IPS-20b (cell line): ENCODE data around the gene FPR1.
A peak's percentile ranks its signal among the peaks of the same experiment; 100 is the strongest.

Experiments used
- H3K27ac ChIP-seq: one replicate; pipeline ENCODE4 v1.5.1; 2013; ENCODE audit warnings: low read length
- H3K27me3 ChIP-seq: 2 replicates; pipeline ENCODE4 v1.6.1; 2013; ENCODE audit warnings: mild to moderate bottlenecking, low read length, inconsistent platforms; ENCODE audit not compliant: insufficient read depth
- H3K36me3 ChIP-seq: 2 replicates; pipeline ENCODE4 v1.6.1; 2013; ENCODE audit warnings: low read depth, mild to moderate bottlenecking, inconsistent platforms, low read length, moderate library complexity; ENCODE audit not compliant: insufficient read depth
- H3K4me1 ChIP-seq: 2 replicates; pipeline ENCODE4 v1.6.1; 2013; ENCODE audit warnings: mild to moderate bottlenecking, control low read depth, inconsistent platforms, low read length, moderate library complexity; ENCODE audit not compliant: insufficient read depth
- H3K4me3 ChIP-seq: 2 replicates; pipeline ENCODE4 v1.5.1; 2013; ENCODE audit warnings: mild to moderate bottlenecking, low read length, inconsistent platforms
- H3K9ac ChIP-seq: 2 replicates; pipeline ENCODE4 v1.6.1; 2013; ENCODE audit warnings: low read depth, mild to moderate bottlenecking, inconsistent platforms, low read length, moderate library complexity
- H3K9me3 ChIP-seq: 2 replicates; pipeline ENCODE4 v1.6.1; 2013; ENCODE audit warnings: mild to moderate bottlenecking, low read depth, low read length, inconsistent platforms; ENCODE audit not compliant: insufficient read depth

The FPR1 gene

DNA sequence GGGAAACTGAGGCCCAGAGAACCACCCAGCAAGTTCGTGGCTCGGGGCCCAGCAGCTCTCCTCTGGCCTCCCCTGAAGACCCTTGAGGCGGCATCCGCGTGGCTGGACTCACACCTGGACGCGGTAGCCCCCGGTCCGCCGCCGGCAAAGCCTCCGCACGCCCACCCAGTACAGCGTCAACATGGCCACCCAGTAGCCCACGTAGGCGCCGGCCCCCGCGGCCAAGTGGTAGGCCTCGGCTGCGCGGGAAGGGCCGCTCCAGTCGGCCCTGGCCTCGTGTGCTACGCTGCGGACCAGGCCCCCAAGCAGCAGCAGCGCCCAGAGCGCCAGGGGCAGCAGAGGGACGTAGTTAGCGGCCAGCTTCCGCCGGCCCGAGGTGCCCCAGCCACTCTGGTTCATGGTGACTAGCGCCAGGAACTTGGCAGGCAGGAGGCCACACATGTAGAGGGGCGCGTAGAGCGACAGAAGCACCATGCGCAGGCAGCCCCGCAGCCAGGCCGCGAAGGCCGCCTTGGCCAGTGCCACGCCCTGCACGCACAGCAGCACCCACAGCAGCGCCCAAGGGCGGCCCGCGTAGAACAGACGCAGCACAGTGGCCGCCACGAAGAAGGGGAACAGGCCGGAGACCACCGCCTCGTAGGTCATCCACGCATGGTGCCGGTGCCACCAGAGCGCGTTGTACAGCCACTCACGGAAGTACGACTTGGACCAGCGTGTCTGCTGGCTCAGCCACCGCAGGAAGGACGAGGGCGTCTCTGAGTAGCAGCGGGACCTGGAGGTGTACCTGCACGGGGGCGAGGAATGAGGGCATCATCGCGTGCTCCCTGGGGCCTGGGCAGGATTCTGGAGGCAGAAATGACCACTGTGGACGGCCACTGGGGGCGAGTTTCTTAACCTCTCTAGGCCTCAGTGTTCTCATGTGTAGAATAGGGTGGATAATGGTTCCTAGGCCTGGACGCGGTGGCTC is 38.1 kb downstream of the FPR1 start:
- no peak overlapping the region for H3K4me3 ChIP-seq
- no peaks in the 10 kb centered on the region for H3K9me3 ChIP-seq
- H3K9ac ChIP-seq, result no peak overlapping the region
- H3K36me3 ChIP-seq, result no peaks in the 10 kb centered on the region
- no peaks in the 10 kb centered on the region for H3K4me1 ChIP-seq
- no peak overlapping the region for H3K27ac ChIP-seq
- peaks cover 43% of the 10 kb centered on the region for H3K27me3 ChIP-seq

DNA sequence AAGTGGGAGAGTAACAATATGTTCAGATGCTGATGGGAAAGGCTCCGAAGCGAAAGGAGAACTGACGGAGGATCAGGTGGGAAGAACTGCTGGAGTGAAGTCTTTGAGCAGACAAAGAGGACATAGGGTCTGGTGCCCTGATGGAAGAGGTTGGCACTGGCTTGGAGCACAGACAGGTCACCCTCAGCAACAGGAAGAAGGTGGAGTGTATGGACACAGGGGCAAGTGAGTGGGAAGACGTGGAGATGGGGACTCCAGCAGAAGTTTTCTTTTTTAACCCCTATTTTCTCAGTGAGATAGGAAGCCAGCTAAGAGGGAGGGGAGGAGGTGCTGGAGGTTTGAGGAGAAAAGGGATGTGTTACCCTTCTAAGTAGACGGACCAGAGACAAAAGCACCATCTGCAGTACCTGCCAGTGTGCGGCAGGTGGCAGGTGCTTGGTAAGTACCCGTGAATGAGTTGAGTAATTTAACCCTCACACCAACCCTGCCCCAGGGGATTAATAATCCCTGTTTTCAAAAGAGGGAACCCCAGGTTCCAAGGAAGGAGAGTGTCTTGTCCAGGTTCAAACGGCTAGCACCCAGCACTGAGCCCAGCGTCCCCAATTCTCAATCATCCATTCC is 39.1 kb downstream of the FPR1 start:
- no peak overlapping the region for H3K4me3 ChIP-seq
- no peaks in the 10 kb centered on the region for H3K4me1 ChIP-seq
- no peak overlapping the region for H3K27ac ChIP-seq
- H3K27me3 ChIP-seq, result peaks cover 33% of the 10 kb centered on the region
- no peaks in the 10 kb centered on the region for H3K36me3 ChIP-seq
- no peaks in the 10 kb centered on the region for H3K9me3 ChIP-seq
- H3K9ac ChIP-seq, result no peak overlapping the region

DNA sequence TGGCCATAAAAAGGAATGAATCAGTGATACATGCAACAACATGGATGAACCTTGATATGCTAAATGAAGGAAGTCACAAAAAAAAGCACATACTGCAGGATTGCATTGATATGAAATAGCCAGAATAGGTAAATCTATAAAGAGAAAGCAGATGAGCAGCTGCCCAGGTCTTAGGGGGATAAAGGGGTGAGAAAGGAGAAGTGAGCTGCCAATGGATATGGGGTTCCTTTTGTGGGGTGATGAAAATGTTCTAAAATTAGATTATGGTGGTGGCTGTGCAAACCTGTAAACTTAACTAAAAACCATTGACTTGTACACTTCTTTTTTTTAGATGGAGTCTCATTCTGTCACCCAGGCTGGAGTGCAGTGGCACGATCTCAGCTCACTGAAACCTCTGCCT is 40.0 kb downstream of the FPR1 start:
- Histone ChIP-seq H3K27ac (no peak overlapping the region), H3K4me1 (no peaks in the 10 kb centered on the region), H3K9me3 (no peaks in the 10 kb centered on the region), H3K27me3 (peaks cover 24% of the 10 kb centered on the region), H3K4me3 (no peak overlapping the region), H3K9ac (no peak overlapping the region), H3K36me3 (no peaks in the 10 kb centered on the region)

- Histone ChIP-seq H3K36me3 (peaks cover 10% of the 10 kb centered on the region), H3K27me3 (peaks cover 18% of the 10 kb centered on the region), H3K9ac (no peak overlapping the region), H3K4me1 (no peaks in the 10 kb centered on the region), H3K4me3 (no peak overlapping the region), H3K27ac (no peak overlapping the region), H3K9me3 (no peaks in the 10 kb centered on the region)
Observed at GRCh38 chr19:51710163-51710562, 41.5 kb downstream of the FPR1 start.

DNA sequence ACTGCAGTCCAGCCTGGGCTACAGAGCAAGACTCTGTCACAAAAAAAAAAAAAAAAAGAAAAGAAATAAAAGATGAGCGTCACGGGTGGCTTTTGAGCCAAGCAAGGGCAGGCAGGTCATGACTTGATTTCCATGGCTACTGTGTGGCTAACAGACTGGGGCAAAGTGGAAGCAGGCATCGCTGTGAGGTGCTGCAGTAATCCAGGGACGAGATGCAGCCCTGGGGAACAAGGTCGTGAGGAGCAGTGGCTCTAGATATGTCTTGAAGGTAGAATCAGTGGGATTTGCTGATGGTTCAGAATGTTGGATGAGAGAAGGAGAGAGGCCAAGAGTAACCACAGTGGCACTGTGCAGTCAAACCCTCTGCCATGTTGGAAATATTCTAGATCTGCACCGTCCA is 42.1 kb downstream of the FPR1 start:
- H3K4me1 ChIP-seq, result no peaks in the 10 kb centered on the region
- no peaks in the 10 kb centered on the region for H3K9me3 ChIP-seq
- peaks cover 18% of the 10 kb centered on the region for H3K27me3 ChIP-seq
- H3K4me3 ChIP-seq, result no peak overlapping the region
- H3K27ac ChIP-seq, result no peak overlapping the region
- no peak overlapping the region for H3K9ac ChIP-seq
- H3K36me3 ChIP-seq, result peaks cover 13% of the 10 kb centered on the region

DNA sequence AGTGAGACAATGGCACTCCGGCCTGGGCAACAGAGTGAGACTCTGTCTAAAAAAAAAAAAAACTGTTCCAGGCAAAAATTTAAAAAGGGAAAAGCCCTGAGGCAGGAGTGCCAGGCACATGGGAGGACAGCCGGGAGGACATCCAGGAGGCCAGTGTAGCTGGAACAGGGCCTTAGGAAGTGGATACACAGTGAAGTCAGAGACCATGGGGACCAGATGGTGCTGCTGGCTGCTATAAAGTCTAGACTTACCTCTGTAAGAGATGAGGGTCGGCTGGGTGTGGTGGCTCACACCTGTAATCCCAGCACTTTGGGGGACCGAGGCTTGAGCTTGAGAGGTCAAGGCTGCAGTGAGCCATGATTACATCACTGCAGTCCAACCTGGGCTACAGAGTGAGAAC is 42.9 kb downstream of the FPR1 start:
- H3K4me3 ChIP-seq, result no peak overlapping the region
- H3K27ac ChIP-seq, result no peak overlapping the region
- no peaks in the 10 kb centered on the region for H3K9me3 ChIP-seq
- H3K9ac ChIP-seq, result no peak overlapping the region
- H3K36me3 ChIP-seq, result peaks cover 13% of the 10 kb centered on the region
- peaks cover 18% of the 10 kb centered on the region for H3K27me3 ChIP-seq
- no peaks in the 10 kb centered on the region for H3K4me1 ChIP-seq

GRCh38 chr19:51706885-51707284 is 44.8 kb downstream of the FPR1 start:
- Histone ChIP-seq H3K27ac (no peak overlapping the region), H3K9ac (no peak overlapping the region), H3K9me3 (no peaks in the 10 kb centered on the region), H3K27me3 (peaks cover 25% of the 10 kb centered on the region), H3K4me1 (peaks cover 5% of the 10 kb centered on the region; the same call in 1 of the 2 replicates), H3K4me3 (no peak overlapping the region), H3K36me3 (peaks cover 13% of the 10 kb centered on the region)

- Histone ChIP-seq H3K4me1 (peaks cover 8% of the 10 kb centered on the region; the same call in 1 of the 2 replicates), H3K27ac (no peak overlapping the region), H3K36me3 (peaks cover 13% of the 10 kb centered on the region), H3K27me3 (peaks cover 23% of the 10 kb centered on the region), H3K4me3 (no peak overlapping the region), H3K9me3 (no peaks in the 10 kb centered on the region), H3K9ac (no peak overlapping the region)
Observed at GRCh38 chr19:51706296-51706695, 45.4 kb downstream of the FPR1 start.

- Histone ChIP-seq H3K9ac (peak overlapping the region; percentile 89; the same call in 1 of the 2 replicates), H3K4me1 (peaks cover 8% of the 10 kb centered on the region; the same call in 1 of the 2 replicates), H3K27ac (no peak overlapping the region), H3K27me3 (peaks cover 8% of the 10 kb centered on the region; the same call in 1 of the 2 replicates), H3K36me3 (peaks cover 13% of the 10 kb centered on the region), H3K4me3 (peak overlapping the region; percentile 82), H3K9me3 (no peaks in the 10 kb centered on the region)
Observed at GRCh38 chr19:51704626-51705025, 47.1 kb downstream of the FPR1 start.

DNA sequence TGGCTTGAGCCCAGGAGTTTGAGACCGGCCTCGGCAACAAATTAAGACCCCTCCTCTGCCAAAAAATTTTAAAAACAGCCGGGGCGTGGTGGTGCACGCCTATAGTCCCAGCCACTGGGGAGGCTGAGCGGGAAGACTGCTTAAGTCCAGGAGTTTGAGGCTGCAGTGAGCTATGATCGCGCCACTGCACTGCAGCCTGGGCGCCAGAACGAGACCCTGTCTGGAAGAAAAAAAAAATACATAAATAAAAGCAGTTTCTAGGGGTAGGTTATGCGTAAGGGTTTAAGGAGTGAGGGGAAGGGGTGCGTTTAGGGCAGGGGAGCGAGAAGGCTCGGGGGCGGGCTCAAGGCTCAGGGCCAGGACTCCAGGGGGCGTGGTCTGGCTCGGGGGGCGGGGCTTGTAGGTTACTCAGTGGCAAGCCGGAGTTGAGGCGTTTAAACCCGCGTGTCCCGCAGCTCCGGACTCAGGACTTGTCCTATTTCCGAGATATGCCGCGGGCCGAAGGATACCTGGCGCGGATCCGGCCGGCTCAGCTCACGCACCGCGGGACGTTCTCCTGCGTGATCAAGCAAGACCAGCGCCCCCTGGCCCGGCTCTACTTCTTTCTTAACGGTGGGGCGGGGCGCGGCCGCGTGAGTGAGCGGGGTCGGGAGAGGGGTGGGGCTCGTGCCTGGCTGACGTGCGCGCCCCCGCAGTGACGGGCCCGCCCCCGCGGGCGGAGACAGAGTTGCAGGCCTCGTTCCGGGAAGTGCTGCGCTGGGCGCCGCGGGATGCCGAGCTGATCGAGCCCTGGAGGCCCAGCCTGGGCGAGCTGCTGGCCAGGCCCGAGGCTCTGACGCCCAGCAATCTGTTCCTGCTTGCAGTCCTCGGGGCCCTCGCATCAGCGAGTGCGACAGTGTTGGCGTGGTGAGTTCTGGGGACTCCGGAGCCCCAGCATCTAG is 47.8 kb downstream of the FPR1 start:
- peak overlapping the region; percentile 82 for H3K4me3 ChIP-seq
- H3K36me3 ChIP-seq, result peaks cover 13% of the 10 kb centered on the region
- peaks cover 8% of the 10 kb centered on the region; the same call in 1 of the 2 replicates for H3K4me1 ChIP-seq
- peaks cover 7% of the 10 kb centered on the region; the same call in 1 of the 2 replicates for H3K27me3 ChIP-seq
- H3K9me3 ChIP-seq, result no peaks in the 10 kb centered on the region
- peak overlapping the region; percentile 89 for H3K9ac ChIP-seq
- no peak overlapping the region for H3K27ac ChIP-seq
